GM06990 (cell line): ENCODE data around the gene CYREN.
"Not testable (repeated sequence)": the region's sequence is repeated elsewhere in the genome, so short reads cannot be mapped to it uniquely, and the experiment has no call there.

Experiments
- DNase-seq: peaks from one replicate; pipeline ENCODE4 v3.0.0-alpha.2; 2011; ENCODE audit not compliant: insufficient read length; ENCODE audit errors: extremely low read depth
- H3K27me3 ChIP-seq: replicated peaks from 2 replicates; pipeline ENCODE4 v1.6.0; 2011; ENCODE audit warnings: low read length; ENCODE audit not compliant: control insufficient read depth, insufficient read depth
- H3K36me3 ChIP-seq: 2 replicates; pipeline ENCODE4 v1.5.1; 2011; ENCODE audit warnings: low read length; ENCODE audit not compliant: control insufficient read depth, insufficient read depth
- H3K4me3 ChIP-seq: replicated peaks from 2 replicates; pipeline ENCODE4 v1.5.1; 2011; ENCODE audit warnings: low read depth, mild to moderate bottlenecking, control low read depth, low read length
- CTCF ChIP-seq: IDR thresholded peaks from 2 replicates; pipeline ENCODE4 v1.5.1; 2011; ENCODE audit warnings: low read length, control low read depth, mild to moderate bottlenecking, inconsistent platforms; ENCODE audit not compliant: insufficient read depth, poor library complexity, severe bottlenecking

The CYREN gene

GRCh38 chr7:135179321-135179925 is 8.9 kb upstream of the CYREN start:
- Histone ChIP-seq H3K4me3 (no peak overlapping the region), H3K27me3 (no peaks in the 10 kb centered on the region), H3K36me3 (peaks cover 24% of the 10 kb centered on the region)
- no peak for DNase-seq
- no peak for TF ChIP-seq CTCF

GRCh38 chr7:135178364-135178763 is 7.9 kb upstream of the CYREN start:
- H3K4me3 ChIP-seq = no peak overlapping the region
- H3K36me3 ChIP-seq = peaks cover 18% of the 10 kb centered on the region
- no peak for DNase-seq
- no peak for TF ChIP-seq CTCF
- no peaks in the 10 kb centered on the region for H3K27me3 ChIP-seq

- Histone ChIP-seq H3K36me3 (peaks cover 12% of the 10 kb centered on the region), H3K27me3 (no peaks in the 10 kb centered on the region), H3K4me3 (no peak overlapping the region)
- TF ChIP-seq CTCF = no peak
- no peak for DNase-seq
Measured at GRCh38 chr7:135177028-135177696, 6.7 kb upstream of the CYREN start.

- H3K36me3 ChIP-seq = peaks cover 8% of the 10 kb centered on the region
- DNase-seq = no peak
- no peaks in the 10 kb centered on the region for H3K27me3 ChIP-seq
- no peak for TF ChIP-seq CTCF
- H3K4me3 ChIP-seq = no peak overlapping the region
Measured at GRCh38 chr7:135175931-135176330, 5.4 kb upstream of the CYREN start.

GRCh38 chr7:135174941-135175340 is 4.4 kb upstream of the CYREN start:
- no peaks in the 10 kb centered on the region for H3K27me3 ChIP-seq
- peaks cover 4% of the 10 kb centered on the region for H3K36me3 ChIP-seq
- no peak for TF ChIP-seq CTCF
- no peak for DNase-seq
- no peak overlapping the region for H3K4me3 ChIP-seq

- DNase-seq, H3K4me3 ChIP-seq, H3K36me3 ChIP-seq: not testable (repeated sequence)
Measured at GRCh38 chr7:135173916-135174315, 3.4 kb upstream of the CYREN start.

GRCh38 chr7:135171581-135172291 is 1.2 kb upstream of the CYREN start:
- peak overlapping the region; percentile 71 for H3K4me3 ChIP-seq
- H3K36me3 ChIP-seq = peaks cover 19% of the 10 kb centered on the region
- peak; percentile 67 for DNase-seq
- not testable (repeated sequence) for H3K27me3 ChIP-seq

More at GRCh38 chr7:135173916-135174315, 3.4 kb upstream of the CYREN start:
- H3K27me3 ChIP-seq = not testable (repeated sequence)

- Histone ChIP-seq H3K36me3 (peaks cover 24% of the 10 kb centered on the region), H3K4me3 (peak overlapping the region; percentile 75)
- DNase-seq, H3K27me3 ChIP-seq: not testable (repeated sequence)
Measured at GRCh38 chr7:135170998-135171481, 533 bp upstream of the CYREN start.
